Ishikawa (cell line): ENCODE data around the gene ABCC3.

Experiments
- CEBPB ChIP-seq: IDR thresholded peaks from 2 replicates; pipeline ENCODE4 v1.6.1; 2012
- CREB1 ChIP-seq: IDR thresholded peaks from 2 replicates; pipeline ENCODE4 v1.6.1; 2012; ENCODE audit warnings: low read depth
- EGR1 ChIP-seq: IDR thresholded peaks from 2 replicates; pipeline ENCODE4 v1.6.1; 2012
- EP300 ChIP-seq: IDR thresholded peaks from 2 replicates; pipeline ENCODE4 v1.6.1; 2012; ENCODE audit warnings: borderline replicate concordance
- FOXM1 ChIP-seq: IDR thresholded peaks from 2 replicates; pipeline ENCODE4 v1.6.1; 2012; ENCODE audit warnings: low read depth, borderline replicate concordance
- MAX ChIP-seq: IDR thresholded peaks from 2 replicates; pipeline ENCODE4 v1.6.1; 2012
- NFIC ChIP-seq: IDR thresholded peaks from 2 replicates; pipeline ENCODE4 v1.6.1; 2012
- RAD21 ChIP-seq: IDR thresholded peaks from 2 replicates; pipeline ENCODE4 v1.6.1; 2012; ENCODE audit warnings: low read depth
- REST ChIP-seq: IDR thresholded peaks from 2 replicates; pipeline ENCODE4 v1.6.1; 2012; ENCODE audit warnings: low read depth, mild to moderate bottlenecking
- TAF1 ChIP-seq: IDR thresholded peaks from 2 replicates; pipeline ENCODE4 v1.6.1; 2012; ENCODE audit warnings: low read depth, mild to moderate bottlenecking
- TCF12 ChIP-seq: IDR thresholded peaks from 2 replicates; pipeline ENCODE4 v1.6.1; 2012; ENCODE audit warnings: low read depth
- TEAD4 ChIP-seq: IDR thresholded peaks from 2 replicates; pipeline ENCODE4 v1.6.1; 2012
- USF1 ChIP-seq: IDR thresholded peaks from 2 replicates; pipeline ENCODE4 v1.6.1; 2012
- YY1 ChIP-seq: IDR thresholded peaks from 2 replicates; pipeline ENCODE4 v1.6.1; 2012; ENCODE audit warnings: low read depth
- ZBTB7A ChIP-seq: IDR thresholded peaks from 2 replicates; pipeline ENCODE4 v1.6.1; 2012; ENCODE audit warnings: low read depth

The ABCC3 gene

GRCh38 chr17:50692448-50693035, 57.9 kb downstream of the ABCC3 start:
- TF ChIP-seq REST: no peak
- no peak for TF ChIP-seq CEBPB
- TF ChIP-seq CREB1: no peak
- no peak for TF ChIP-seq NFIC
- TF ChIP-seq MAX: no peak
- TF ChIP-seq YY1: no peak
- no peak for TF ChIP-seq EP300
- no peak for TF ChIP-seq TCF12
- no peak for TF ChIP-seq FOXM1
- TF ChIP-seq TEAD4: no peak
- TF ChIP-seq USF1: no peak

- no peak for TF ChIP-seq MAX
- no peak for TF ChIP-seq TEAD4
- TF ChIP-seq EGR1: no peak
- no peak for TF ChIP-seq FOXM1
- no peak for TF ChIP-seq USF1
- no peak for TF ChIP-seq ZBTB7A
- no peak for TF ChIP-seq YY1
- TF ChIP-seq REST: no peak
- no peak for TF ChIP-seq EP300
- TF ChIP-seq TCF12: no peak
- no peak for TF ChIP-seq NFIC
- TF ChIP-seq TAF1: no peak
- no peak for TF ChIP-seq CEBPB
- no peak for TF ChIP-seq CREB1
- TF ChIP-seq RAD21: no peak
Measured at GRCh38 chr17:50693036-50693682, 58.5 kb downstream of the ABCC3 start.

- TF ChIP-seq EP300 (no peak), MAX (no peak), FOXM1 (no peak), TAF1 (no peak), EGR1 (no peak), CREB1 (no peak), TEAD4 (no peak), RAD21 (no peak), CEBPB (no peak), REST (no peak), TCF12 (no peak), USF1 (no peak), NFIC (no peak)
Measured at GRCh38 chr17:50696365-50696879, 61.7 kb downstream of the ABCC3 start.
